ENCODE measurements around the gene FAM163B. TPM values are rescaled to one million over a fixed set of nuclear protein-coding genes. Genes with fewer than 3 reads are reported as not detected.

The FAM163B gene
- total and polyA plus RNA-seq, 2 of the 8 experiments (the other 6 are each of a cell fraction or from before 2014, with no cell fraction given), result 0.63 to 1.0 TPM

DNA sequence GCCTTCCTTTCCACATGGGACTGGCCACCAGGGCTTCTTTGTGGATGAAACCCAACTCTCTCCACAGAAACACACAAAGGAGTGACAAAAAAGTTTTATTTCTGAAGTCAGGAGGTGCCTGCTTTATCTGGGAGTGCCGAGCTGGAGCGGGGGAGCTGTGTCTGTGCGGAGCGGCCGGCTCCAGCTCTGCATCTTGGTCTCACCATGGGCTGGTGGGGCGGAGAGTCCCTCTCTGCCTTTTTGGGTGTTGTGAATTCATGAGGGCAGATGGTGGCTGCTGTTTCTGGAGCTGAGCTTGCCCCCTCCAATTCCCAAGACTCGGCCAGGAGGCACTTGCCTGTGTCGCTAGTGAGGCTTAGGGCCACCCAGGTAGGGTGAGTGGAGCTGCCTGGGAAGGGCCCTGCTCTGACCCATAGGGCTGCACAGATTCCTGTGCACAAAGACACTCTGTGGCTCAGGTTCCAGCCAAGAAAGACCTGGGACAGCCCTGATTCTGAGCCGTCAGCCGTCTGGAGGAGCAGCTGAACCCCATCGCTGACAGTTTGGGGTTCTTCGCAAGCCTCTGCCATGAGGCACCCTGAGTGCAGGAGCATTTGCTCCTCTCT lies 28.4 kb upstream of the FAM163B start:
- no peak overlapping the region for H3K27ac ChIP-seq (ENCODE audit: low read depth, low read length)
- CTCF ChIA-PET (ENCODE audit: partially characterized antibody), result interaction anchor here (0.5 to 3.0 kb wide), 6 partner anchors 10 to 282 kb away, joined by 3 to 11 read pairs (median 4); no protein-coding TSS in a partner anchor
- no peak overlapping the region for H3K56ac ChIP-seq (replicated peaks; ENCODE audit: insufficient read length, low read depth, low read length)
- no peak for FAIRE-seq
- H2BK5ac ChIP-seq (ENCODE audit: low read depth, low read length), result no peak overlapping the region; the same call in 1 of the 2 replicates
- no peaks in the 10 kb centered on the region for H3K36me3 ChIP-seq (ENCODE audit: control insufficient read depth in 2 of 4, insufficient read depth in 4 of 4, low read length in 3 of 4)
- no peaks in the 10 kb centered on the region for H3K9me3 ChIP-seq (ENCODE audit: insufficient read depth in 2 of 2, low read depth in 1 of 2, low read length in 1 of 2)
- peak overlapping the region; percentile 17; the same call in 1 of the 2 replicates for H2BK20ac ChIP-seq (ENCODE audit: low read length)
- H2AK5ac ChIP-seq (ENCODE audit: low read depth, low read length), result no peak overlapping the region
- peak overlapping the region; percentile 72 for H4K91ac ChIP-seq (replicated peaks; ENCODE audit: insufficient read length, low read length)
- H3K79me2 ChIP-seq (ENCODE audit: control insufficient read depth in 1 of 2, insufficient read depth in 2 of 2, low read length in 2 of 2), result no peaks in the 10 kb centered on the region
- peaks cover 0 to 2% of the 10 kb centered on the region in 2 experiments for H4K20me1 ChIP-seq (replicated peaks in 1 of 2; ENCODE audit: control insufficient read depth in 1 of 2, insufficient read depth in 2 of 2, low read length in 2 of 2)
- DNase-seq (ENCODE audit: low read depth in 1 of 2, low spot score in 2 of 2), result no peak
- H2AFZ ChIP-seq (ENCODE audit: low read length), result peak overlapping the region; percentile 89
- peak overlapping the region in 1 of 2 experiments; percentile 41; a peak in 1 of 4 replicates for H3K4me2 ChIP-seq (ENCODE audit: insufficient read depth in 1 of 2, low read depth in 2 of 2, low read length in 2 of 2)
- no peaks in the 10 kb centered on the region for H3K79me1 ChIP-seq (ENCODE audit: low read depth, low read length)
- H2BK120ac ChIP-seq (replicated peaks; ENCODE audit: low read depth, low read length), result no peak overlapping the region
- H4K8ac ChIP-seq (ENCODE audit: extremely low read depth, insufficient read depth, low read length), result peak overlapping the region; percentile 19; the same call in 1 of the 2 replicates
- H3K4ac ChIP-seq (replicated peaks; ENCODE audit: insufficient read length, low read depth, low read length), result no peak overlapping the region
- peak overlapping the region; percentile 66; the same call in 1 of the 2 replicates for H3K18ac ChIP-seq (ENCODE audit: extremely low read depth, low read length)
- H2BK15ac ChIP-seq (ENCODE audit: low read length), result no peak overlapping the region; the same call in 1 of the 2 replicates
- H3K14ac ChIP-seq (ENCODE audit: insufficient read length), result no peak overlapping the region
- no peaks in the 10 kb centered on the region for H3K23me2 ChIP-seq (ENCODE audit: low read depth, low read length)
- H2BK12ac ChIP-seq (ENCODE audit: low read depth, low read length), result peak overlapping the region; percentile 89; the same call in 1 of the 2 replicates
- H3K9ac ChIP-seq (replicated peaks in 1 of 4; ENCODE audit: extremely low read depth in 1 of 4, low read depth in 3 of 4, low read length in 3 of 4), result no peak overlapping the region
- WGBS, 2 experiments (ENCODE audit: extremely low coverage in 1 of 2, insufficient coverage in 1 of 2, insufficient read length in 1 of 2, insufficient replicate concordance in 2 of 2, low coverage in 1 of 2, low lambda C conversion rate in 2 of 2, missing lambda C conversion rate in 1 of 2), result 68% methylated on average over 12 of the region's 12 CpGs; no CpG with 5 or more reads in 1 of the 2 experiments
- no peak overlapping the region for H3K23ac ChIP-seq (ENCODE audit: insufficient read length)
- POLR2A ChIA-PET (ENCODE audit: partially characterized antibody), result interaction anchor here (0.5 kb wide), 1 partner anchor 20 kb away, joined by 3 read pairs; no protein-coding TSS in a partner anchor
- H4K5ac ChIP-seq (ENCODE audit: insufficient read length, low read depth, low read length), result no peak overlapping the region
- no peaks in the 10 kb centered on the region; a peak in 1 of 7 replicates for H3K27me3 ChIP-seq (replicated peaks in 1 of 4; ENCODE audit: control insufficient read depth in 3 of 4, extremely low read depth in 1 of 4, insufficient read depth in 3 of 4, low read length in 3 of 4)
- peaks cover 0 to 28% (median 18%) of the 10 kb centered on the region in 4 experiments; a peak in 6 of 7 replicates for H3K4me1 ChIP-seq (replicated peaks in 1 of 4; ENCODE audit: control insufficient read depth in 3 of 4, insufficient read depth in 4 of 4, low read length in 3 of 4)
- no peak overlapping the region for H3K4me3 ChIP-seq (ENCODE audit: extremely low read depth in 1 of 4, insufficient read depth in 2 of 4, low read depth in 3 of 4, low read length in 4 of 4)
- TF ChIP-seq E2F6 (IDR thresholded peaks at IDR 0.05), result 0 out of 2 replicates have a peak, but pooled peaks have one; percentile 16
- TF ChIP-seq RXRA (IDR thresholded peaks at IDR 0.05; ENCODE audit: insufficient read depth, low read depth, low read length), result no peak
- no peak for TF ChIP-seq GTF2F1 (IDR thresholded peaks at IDR 0.05; ENCODE audit: borderline replicate concordance, low read depth, low read length)

Measured in H1 (cell line).